Measurements from ENCODE around the gene LGALS7. TPM values are rescaled to one million over a fixed set of nuclear protein-coding genes. Genes with fewer than 3 reads are reported as not detected.

Gene LGALS7
- total and polyA plus RNA-seq, 2 of the 13 experiments (the other 11 are each of a cell fraction or from before 2014, with no cell fraction given), result 0.73 TPM; not detected in 1

DNA sequence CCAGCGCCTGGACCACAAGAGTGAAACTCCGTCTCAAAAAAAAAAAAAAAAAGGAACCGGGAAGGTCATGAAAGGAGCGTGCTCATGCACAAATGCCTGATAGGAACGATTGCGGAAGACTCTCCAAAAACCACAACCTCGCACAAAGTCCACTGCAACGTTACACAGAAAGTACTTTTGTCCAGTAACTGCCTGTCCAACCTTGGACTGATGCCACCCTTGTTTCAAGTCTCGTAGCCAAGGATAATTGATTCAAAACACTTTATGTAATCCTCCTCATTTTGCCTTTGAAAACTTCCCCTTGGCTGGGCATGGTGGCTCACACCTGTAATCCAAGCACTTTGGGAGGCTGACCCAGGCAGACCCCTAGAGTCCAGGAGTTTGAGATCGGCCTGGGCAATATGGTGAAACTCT lies 13.7 kb downstream of the LGALS7 start (continued):
- TF ChIP-seq, protein P1, sequence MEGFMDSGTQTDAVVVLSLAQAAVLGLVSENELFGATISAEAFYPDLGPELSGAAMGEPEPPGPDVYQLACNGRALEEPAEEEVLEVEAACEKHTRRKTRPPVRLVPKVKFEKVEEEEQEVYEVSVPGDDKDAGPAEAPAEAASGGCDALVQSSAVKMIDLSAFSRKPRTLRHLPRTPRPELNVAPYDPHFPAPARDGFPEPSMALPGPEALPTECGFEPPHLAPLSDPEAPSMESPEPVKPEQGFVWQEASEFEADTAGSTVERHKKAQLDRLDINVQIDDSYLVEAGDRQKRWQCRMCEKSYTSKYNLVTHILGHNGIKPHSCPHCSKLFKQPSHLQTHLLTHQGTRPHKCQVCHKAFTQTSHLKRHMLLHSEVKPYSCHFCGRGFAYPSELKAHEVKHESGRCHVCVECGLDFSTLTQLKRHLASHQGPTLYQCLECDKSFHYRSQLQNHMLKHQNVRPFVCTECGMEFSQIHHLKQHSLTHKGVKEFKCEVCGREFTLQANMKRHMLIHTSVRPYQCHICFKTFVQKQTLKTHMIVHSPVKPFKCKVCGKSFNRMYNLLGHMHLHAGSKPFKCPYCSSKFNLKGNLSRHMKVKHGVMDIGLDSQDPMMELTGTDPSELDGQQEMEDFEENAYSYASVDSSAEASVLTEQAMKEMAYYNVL (CRISPR knock-in tag; IDR thresholded peaks at IDR 0.05; ENCODE audit: borderline replicate concordance), result peak; percentile 91; the same call in 1 of the 2 replicates
- peak; percentile 82 for TF ChIP-seq NFIC (IDR thresholded peaks at IDR 0.05; ENCODE audit: low read length)
- TF ChIP-seq, protein P2, sequence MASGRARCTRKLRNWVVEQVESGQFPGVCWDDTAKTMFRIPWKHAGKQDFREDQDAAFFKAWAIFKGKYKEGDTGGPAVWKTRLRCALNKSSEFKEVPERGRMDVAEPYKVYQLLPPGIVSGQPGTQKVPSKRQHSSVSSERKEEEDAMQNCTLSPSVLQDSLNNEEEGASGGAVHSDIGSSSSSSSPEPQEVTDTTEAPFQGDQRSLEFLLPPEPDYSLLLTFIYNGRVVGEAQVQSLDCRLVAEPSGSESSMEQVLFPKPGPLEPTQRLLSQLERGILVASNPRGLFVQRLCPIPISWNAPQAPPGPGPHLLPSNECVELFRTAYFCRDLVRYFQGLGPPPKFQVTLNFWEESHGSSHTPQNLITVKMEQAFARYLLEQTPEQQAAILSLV (CRISPR knock-in tag; IDR thresholded peaks at IDR 0.05; ENCODE audit: borderline replicate concordance), result no peak
- no peak for TF ChIP-seq MXD4 (CRISPR knock-in tag; IDR thresholded peaks at IDR 0.05)
- TF ChIP-seq, protein P3, sequence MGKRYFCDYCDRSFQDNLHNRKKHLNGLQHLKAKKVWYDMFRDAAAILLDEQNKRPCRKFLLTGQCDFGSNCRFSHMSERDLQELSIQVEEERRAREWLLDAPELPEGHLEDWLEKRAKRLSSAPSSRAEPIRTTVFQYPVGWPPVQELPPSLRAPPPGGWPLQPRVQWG (CRISPR knock-in tag; IDR thresholded peaks at IDR 0.05; ENCODE audit: borderline replicate concordance, low read depth), result no peak
- peak; percentile 97 for TF ChIP-seq LCORL (IDR thresholded peaks at IDR 0.05)
- TF ChIP-seq LCORL (CRISPR knock-in tag; IDR thresholded peaks at IDR 0.05), result peak; percentile 97
- TF ChIP-seq ZBTB1 (CRISPR knock-in tag; IDR thresholded peaks at IDR 0.05; ENCODE audit: borderline replicate concordance), result no peak; the same call in 1 of the 2 replicates
- TF ChIP-seq KMT2B (CRISPR knock-in tag; IDR thresholded peaks at IDR 0.05), result peak; percentile 54; the same call in 1 of the 2 replicates
- TF ChIP-seq ZEB1 (IDR thresholded peaks at IDR 0.05; ENCODE audit: insufficient replicate concordance, low read depth), result peak; percentile 74
- TF ChIP-seq ZNF484 (CRISPR knock-in tag; IDR thresholded peaks at IDR 0.05; ENCODE audit: borderline replicate concordance, low read depth), result no peak
- 0 out of 2 replicates have a peak, but pooled peaks have one; percentile 43 for TF ChIP-seq SMARCC2 (IDR thresholded peaks at IDR 0.05)
- TF ChIP-seq, protein P4, sequence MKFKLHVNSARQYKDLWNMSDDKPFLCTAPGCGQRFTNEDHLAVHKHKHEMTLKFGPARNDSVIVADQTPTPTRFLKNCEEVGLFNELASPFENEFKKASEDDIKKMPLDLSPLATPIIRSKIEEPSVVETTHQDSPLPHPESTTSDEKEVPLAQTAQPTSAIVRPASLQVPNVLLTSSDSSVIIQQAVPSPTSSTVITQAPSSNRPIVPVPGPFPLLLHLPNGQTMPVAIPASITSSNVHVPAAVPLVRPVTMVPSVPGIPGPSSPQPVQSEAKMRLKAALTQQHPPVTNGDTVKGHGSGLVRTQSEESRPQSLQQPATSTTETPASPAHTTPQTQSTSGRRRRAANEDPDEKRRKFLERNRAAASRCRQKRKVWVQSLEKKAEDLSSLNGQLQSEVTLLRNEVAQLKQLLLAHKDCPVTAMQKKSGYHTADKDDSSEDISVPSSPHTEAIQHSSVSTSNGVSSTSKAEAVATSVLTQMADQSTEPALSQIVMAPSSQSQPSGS (CRISPR knock-in tag; IDR thresholded peaks at IDR 0.05), result peak; percentile 91
- TF ChIP-seq, protein P5, sequence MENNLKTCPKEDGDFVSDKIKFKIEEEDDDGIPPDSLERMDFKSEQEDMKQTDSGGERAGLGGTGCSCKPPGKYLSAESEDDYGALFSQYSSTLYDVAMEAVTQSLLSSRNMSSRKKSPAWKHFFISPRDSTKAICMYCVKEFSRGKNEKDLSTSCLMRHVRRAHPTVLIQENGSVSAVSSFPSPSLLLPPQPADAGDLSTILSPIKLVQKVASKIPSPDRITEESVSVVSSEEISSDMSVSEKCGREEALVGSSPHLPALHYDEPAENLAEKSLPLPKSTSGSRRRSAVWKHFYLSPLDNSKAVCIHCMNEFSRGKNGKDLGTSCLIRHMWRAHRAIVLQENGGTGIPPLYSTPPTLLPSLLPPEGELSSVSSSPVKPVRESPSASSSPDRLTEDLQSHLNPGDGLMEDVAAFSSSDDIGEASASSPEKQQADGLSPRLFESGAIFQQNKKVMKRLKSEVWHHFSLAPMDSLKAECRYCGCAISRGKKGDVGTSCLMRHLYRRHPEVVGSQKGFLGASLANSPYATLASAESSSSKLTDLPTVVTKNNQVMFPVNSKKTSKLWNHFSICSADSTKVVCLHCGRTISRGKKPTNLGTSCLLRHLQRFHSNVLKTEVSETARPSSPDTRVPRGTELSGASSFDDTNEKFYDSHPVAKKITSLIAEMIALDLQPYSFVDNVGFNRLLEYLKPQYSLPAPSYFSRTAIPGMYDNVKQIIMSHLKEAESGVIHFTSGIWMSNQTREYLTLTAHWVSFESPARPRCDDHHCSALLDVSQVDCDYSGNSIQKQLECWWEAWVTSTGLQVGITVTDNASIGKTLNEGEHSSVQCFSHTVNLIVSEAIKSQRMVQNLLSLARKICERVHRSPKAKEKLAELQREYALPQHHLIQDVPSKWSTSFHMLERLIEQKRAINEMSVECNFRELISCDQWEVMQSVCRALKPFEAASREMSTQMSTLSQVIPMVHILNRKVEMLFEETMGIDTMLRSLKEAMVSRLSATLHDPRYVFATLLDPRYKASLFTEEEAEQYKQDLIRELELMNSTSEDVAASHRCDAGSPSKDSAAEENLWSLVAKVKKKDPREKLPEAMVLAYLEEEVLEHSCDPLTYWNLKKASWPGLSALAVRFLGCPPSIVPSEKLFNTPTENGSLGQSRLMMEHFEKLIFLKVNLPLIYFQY (CRISPR knock-in tag; IDR thresholded peaks at IDR 0.05; ENCODE audit: borderline replicate concordance), result no peak
- TF ChIP-seq, protein P6, sequence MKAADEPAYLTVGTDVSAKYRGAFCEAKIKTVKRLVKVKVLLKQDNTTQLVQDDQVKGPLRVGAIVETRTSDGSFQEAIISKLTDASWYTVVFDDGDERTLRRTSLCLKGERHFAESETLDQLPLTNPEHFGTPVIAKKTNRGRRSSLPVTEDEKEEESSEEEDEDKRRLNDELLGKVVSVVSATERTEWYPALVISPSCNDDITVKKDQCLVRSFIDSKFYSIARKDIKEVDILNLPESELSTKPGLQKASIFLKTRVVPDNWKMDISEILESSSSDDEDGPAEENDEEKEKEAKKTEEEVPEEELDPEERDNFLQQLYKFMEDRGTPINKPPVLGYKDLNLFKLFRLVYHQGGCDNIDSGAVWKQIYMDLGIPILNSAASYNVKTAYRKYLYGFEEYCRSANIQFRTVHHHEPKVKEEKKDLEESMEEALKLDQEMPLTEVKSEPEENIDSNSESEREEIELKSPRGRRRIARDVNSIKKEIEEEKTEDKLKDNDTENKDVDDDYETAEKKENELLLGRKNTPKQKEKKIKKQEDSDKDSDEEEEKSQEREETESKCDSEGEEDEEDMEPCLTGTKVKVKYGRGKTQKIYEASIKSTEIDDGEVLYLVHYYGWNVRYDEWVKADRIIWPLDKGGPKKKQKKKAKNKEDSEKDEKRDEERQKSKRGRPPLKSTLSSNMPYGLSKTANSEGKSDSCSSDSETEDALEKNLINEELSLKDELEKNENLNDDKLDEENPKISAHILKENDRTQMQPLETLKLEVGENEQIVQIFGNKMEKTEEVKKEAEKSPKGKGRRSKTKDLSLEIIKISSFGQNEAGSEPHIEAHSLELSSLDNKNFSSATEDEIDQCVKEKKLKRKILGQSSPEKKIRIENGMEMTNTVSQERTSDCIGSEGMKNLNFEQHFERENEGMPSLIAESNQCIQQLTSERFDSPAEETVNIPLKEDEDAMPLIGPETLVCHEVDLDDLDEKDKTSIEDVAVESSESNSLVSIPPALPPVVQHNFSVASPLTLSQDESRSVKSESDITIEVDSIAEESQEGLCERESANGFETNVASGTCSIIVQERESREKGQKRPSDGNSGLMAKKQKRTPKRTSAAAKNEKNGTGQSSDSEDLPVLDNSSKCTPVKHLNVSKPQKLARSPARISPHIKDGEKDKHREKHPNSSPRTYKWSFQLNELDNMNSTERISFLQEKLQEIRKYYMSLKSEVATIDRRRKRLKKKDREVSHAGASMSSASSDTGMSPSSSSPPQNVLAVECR (CRISPR knock-in tag; IDR thresholded peaks at IDR 0.05; ENCODE audit: borderline replicate concordance), result peak; percentile 47; the same call in 1 of the 2 replicates
- TF ChIP-seq SUZ12 (IDR thresholded peaks at IDR 0.05; ENCODE audit: low read depth, low read length), result no peak
- peak; percentile 92 for TF ChIP-seq ZNF614 (CRISPR knock-in tag; IDR thresholded peaks at IDR 0.05; ENCODE audit: borderline replicate concordance)

Data from HepG2 (cell line).